DMS79 (cell line): ENCODE data around the gene MAP2K2.

ENCODE experiments used
- DNase-seq: peaks from one replicate; lab custom pipeline; 2025; lab: John Stamatoyannopoulos, UW

The MAP2K2 gene

DNA sequence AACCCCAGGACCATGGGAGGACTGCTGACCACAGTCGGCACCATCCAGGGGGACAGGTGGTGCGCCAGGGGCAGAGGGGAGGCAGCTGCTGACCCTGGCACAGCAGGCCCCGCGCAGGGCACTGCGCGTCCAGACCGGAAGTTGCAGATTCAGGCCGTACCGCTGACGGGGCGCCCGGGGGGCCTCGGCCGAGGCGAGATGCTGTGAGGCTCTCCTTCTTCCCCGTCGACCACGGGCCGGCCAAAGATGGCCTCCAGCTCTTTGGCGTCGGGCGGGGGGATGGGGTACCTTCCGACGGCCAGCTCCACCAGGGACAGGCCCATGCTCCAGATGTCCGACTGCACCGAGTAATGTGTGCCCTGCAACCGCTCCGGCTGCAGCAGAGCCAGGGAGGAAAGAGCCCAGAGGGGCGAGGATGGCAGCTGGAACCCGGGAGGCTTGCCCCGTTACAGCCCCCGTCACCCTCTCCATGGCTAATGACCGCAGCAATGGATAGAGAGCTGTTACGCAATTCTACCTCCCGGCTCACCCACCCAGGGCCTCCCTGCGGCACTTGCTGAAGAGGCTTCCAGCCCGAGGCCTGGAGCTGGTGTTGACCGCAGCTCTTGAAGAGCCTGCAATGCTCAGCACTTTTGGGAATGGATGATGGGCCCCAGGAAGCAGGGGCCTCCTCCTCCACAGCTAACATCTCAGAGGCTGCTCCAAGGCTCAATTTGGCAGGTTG is 24.7 kb downstream of the MAP2K2 start:
- DNase-seq = peak; percentile 21

DNA sequence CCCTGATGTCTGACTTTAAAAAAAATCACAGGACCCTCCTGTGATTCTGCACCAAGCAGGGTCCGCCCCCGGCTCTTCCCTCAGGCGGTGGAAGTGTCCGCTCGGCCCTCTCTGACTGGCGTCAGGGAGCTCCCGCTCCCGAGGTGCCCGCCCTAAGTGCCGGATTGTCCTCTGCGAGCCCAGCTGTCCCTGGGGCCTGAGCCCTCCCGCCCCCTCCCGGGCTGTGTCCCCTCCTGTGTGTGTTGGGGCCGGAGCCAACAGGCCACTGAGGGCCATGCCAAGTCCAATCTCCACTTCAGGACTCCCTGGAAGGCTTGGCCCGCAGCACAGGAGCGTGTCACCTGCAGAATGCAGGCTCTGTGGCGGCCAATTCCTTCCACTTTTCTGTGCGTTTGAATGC is 25.4 kb downstream of the MAP2K2 start:
- no peak for DNase-seq

DNA sequence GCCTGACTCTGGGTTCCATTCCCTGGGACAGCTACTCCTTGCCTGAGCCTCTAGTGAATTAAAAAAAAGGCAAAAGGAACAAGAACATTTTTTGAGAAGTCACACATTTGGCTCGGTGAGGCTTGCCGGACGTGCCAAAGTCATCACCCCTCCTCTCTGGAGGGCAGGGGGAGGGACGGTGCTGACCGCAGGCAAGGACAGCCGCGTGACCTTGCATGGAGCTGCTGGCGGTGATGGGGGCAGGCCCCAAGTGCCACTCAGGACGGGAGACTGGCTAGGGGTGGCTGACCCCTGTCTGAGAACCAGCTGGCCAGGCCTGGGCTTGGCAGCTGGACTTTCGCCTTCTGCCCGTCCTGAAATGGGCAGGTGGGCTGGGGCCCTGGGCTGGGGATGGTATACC is 26.4 kb downstream of the MAP2K2 start:
- DNase-seq = no peak

DNA sequence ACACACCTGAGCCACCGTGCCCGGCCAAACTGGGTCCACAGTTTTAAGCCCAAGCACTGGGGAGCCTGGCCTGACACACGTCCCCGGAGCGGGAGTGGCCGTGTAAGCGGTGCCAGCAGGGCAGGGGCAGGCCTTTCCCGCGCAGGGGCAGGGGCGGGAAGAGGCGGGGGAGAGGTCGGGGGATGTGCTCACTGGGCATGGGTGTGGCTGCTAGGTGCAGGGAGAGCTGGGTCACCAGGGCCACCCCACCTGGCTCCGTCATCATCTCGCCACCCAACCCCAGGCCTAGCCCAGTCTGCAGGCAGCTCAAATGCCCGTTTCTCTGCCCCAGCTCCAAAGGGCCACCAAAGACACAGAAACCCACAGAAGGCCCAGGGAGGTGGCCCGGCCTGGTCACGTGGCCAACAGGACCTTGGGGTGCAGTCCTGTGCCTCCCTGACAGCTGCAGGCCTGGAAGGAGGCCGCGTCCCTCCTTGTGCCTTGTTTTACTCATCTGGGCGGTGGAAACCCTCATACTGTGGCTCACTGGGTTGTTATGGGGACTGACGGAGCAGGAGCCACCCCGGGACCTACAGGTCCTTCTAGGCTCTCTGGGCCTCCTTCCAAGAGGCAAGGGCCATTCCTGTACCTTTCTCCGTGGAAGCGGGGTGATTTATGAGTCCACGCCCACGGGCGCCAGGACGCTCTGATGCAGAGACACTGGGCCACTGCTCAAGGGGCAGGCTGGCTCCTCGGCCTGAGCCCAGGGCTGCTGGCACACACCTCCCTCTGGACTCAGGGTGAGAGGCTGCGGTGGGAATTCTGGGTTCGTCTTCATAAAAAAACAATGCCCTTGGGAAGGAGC is 27.7 kb downstream of the MAP2K2 start:
- DNase-seq = no peak

DNA sequence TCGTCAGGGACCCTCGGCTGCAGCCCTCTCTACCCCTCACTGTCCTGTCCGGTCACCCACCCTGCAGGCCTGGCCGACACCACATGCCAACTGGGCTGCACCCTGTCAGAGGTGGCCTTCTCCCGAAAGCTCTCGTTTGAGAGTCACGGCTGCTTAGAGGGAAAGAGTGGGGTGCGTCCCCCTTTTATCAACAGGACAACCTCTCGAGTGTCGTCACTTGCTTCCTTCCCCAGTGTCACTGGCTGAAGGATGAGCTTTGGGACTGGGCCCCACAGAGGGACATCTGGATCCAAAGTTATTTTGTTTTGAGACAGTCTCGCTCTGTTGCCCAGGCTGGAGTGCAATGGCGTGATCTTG is 28.5 kb downstream of the MAP2K2 start:
- DNase-seq = no peak

DNA sequence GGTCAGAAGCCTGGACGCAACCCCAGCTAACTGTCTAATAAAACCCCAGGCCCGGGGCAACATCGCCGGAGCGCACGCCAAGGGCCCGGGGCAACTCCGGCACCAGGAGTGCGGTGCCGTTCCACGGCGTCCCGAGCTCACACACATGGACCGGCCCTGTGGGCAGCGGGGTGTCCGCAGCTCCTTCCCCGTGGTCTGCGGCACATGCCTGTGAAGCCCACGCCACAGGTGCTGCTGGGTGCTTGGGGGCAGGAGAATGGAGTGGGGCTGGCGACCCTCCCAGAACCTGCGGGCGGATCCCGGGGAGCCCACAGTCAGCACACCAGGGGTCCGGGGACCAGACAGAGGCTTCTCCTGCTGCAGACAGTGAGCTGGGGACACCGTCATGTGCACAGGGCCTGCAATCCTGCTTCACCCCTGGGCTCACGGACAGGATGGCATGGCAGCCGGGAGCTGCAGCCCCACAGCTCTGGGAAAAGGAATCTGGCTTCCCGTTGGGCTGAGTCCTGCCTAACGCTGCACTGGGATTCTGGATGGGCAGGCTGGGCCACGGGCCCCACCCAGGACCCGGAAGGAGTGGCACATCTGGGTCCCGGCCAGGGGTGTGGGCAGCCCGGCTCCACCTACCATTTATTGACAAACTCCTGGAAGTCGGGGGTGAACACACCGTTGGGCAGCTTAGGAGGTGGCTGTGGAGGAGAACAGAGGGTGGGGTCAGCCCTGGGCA is 29.0 kb downstream of the MAP2K2 start:
- no peak for DNase-seq

DNA sequence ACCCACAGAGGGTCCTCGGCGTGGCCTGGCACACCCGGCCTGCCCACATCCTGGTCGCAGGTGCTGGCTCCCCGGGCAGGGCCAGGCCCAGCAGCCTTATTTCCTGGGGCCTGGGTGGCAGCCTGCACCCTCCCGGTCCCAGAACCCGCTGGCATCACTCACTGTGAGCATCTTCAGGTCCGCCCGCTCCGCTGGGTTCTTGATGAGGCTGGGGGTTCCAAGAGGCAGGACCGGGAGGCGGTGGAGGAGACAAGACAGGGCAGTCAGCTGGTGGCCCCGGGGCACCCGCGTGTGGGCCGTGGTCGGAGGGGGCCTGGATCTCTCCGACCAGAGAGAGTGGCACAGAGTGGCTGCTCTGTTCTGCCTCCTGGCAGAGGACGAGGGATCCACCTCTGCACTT is 29.6 kb downstream of the MAP2K2 start:
- DNase-seq = no peak

DNA sequence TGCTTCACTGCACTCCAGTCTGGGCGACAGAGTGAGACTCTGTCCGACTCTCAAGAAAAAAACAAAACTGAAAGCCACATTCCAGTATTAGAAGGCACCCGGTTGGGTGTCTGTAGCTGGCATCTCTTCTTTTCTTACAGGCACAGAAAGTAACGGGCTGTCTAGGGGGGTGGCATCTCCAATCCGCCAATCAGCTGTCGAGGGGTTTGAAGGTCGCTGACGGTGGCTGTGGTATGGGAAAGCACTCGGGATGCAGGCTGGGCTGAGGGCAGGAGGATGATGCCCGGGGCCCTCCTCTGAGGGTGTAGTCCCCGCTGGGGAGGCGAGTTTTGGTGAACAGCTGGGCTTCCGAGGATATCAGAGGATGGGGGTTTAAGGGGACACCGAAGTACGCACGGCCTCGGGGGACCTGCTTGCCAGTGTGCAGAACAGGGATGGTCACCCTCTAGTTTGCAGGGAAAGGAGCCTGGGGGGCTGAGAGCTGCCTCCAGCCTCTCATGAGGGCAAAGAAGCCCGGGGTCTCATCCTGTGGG is 30.2 kb downstream of the MAP2K2 start:
- no peak for DNase-seq

DNA sequence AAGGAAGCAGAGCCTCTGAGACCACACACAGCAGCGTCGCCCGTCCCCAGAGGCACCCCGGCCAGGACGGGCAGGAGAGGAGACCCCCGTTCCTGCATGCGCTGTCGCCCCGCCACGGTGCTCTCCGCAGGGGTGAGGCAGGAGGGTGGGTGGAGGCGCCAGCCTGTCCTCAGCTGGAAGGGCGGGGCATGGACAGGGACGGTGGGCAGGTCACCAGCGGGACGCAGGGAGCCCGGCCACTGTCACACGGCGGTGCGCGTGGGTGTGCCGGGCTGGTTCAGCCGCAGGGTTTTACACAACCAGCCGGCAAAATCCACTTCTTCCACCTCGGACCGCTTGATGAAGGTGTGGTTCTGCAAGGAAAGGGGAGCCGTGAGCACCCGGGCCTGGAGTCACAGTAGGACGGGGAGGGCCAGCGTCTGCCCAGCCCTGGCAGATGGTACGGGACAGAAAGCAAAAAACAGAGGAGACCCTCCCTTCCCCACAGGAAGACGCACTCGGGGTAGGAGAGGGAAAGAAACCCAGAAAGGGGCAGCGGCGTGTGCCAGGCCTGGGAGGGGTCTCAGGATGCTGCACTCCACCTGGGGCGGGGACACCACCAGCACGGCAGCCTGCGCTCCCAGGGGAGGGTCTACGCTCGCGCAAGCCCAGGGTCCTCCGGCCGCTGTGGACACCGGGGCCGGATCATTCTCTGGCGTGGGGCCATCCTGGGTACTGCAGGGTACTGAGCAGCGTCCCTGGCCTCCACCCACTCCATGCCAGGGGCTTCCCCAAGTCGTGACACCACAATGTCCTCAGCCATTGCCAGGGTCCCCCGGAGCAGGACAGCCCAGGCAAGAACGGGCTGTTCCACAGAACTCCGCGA is 33.3 kb downstream of the MAP2K2 start:
- no peak for DNase-seq

DNA sequence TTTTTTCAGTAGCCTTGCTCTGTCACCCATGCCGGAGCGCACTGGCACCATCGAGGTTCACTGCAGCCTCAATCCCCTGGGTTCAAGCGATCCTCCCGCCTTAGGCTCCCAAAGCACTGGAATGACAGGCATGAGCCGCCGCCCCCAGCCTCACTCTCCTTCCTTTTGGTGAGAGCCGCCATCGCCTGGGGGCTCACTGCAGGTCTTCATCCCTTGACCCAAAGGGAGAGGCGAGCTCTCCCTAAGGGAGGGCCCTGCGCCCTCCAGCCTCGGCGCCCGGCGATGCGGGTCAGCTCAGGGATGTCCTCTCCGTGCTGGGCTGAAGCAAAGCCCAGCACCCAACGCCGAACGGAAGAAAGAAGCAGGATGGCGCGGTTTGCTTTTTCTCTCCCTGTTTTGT is 34.0 kb downstream of the MAP2K2 start:
- DNase-seq = no peak

DNA sequence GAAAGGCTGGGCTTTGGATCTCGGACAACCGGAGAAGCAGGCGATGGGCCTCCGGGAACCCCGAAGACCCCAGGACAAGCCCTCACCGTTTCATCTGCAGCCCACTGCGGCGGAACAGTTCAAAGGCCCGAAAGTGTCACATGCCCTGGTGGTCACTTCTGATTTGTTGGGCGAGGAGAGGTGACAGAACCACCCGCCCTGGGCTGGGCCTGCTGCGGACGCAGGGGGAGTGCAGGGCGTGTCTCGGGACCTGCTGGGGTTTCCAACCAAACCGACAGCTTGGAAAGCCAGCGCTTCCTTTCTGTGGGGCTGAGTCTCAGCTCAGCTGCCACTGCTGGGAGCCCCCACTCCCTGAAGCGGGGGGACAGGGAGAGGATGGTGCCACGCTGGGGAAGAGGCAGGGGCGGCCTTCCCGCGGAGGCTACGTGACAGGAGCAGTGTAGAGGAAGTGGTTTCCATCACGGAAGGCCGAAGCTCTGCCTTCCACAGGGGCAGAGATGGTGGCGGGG is 34.5 kb downstream of the MAP2K2 start:
- DNase-seq = no peak

DNA sequence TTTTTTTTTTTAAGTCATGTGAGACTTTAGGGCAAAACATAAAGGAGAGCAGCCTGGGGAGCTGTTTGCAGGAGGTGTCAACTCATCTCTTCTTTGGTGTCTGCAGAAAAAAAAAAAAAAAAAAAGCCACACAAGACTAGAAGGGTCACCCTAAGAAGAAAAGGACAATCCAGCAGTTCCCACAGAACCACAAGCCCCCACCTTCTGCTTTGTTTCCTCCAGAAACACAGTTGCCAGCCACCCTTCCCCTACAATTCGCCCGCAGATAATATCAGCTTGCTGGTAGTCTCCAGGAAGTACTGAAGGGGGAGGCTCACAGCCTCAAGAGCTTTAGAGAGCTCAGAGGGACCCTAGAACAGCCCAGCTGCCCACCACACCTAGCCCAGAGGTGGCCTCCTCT is 34.9 kb downstream of the MAP2K2 start:
- no peak for DNase-seq

DNA sequence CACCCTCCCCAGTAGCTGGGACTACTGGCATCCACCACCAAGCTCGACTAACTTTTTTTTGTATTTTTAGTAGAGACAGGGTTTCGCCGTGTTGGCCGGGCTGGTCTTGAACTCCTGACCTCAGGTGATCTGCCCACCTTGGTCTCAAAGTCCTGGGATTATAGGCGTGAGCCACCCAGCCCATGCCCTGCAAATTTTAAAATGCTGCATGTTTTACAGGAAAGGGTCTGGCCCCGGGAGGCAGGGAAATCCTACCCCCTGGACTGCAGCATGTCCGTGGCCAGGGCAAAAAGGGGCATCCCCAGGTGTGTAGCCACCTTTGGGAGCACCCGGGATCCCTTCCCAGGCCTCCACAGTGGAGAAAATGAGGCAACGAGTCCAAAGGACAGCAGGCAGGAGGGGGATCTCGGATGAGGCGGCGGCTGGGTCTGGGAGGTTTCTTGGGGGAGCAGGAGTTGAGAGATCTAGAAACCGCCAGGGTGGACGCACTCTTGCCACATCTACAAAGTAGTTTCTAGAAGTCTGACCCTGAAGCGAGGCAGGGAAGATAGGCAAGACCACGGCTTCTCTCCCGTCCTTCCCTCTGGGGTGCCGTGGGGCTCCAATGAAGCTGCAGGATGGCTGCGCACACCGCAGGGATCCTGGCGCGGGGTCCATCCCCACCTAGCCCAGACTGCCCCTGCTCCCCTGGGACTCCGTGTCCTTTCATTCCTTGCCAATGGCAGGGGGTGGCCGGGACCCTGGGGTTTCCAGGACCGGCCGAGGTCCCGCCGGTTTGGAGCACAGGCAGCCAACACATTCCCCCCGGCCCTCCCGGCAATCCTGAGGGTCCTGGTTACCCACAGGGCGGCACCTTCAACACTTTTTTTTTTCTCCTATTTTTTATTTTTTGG is 35.9 kb downstream of the MAP2K2 start:
- DNase-seq = no peak

DNA sequence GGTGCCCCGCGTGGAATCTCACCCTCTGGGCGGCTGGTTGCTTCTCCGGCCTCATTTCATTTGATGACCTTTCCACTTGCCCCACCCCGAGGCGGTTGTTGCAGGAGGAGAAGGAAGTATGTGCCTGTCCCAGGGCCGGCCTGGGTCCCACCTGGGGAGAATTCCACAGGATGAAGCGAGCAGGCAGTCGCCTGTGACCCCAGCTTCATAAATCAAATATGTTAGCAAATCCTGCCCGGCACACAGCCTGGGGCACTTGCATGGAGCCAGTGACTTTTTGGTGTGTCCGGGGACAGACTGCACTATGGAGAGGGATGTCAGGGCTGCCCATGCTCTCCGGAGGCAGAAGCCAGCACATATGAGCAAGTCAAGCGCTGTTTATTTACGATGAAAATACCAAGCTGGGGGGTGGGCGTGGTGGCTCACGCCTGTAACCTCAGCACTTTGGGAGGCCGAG is 37.5 kb downstream of the MAP2K2 start:
- no peak for DNase-seq

DNA sequence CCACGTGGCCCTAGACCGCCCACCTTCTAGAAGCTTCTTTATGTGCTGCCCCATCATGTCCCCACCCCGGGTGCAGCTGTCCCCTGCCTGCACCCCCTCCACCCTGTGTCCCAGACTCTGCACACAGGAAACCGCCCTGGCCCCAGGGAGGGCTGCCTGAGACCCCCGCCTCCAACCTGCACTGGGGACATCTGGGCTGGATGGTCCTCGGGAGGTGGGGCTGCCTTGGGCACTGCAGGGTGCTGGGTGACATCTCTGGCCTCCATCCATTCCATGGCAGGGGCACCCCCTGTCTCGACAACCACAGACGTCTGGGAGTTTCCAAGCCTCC is 39.4 kb downstream of the MAP2K2 start:
- DNase-seq = no peak

DNA sequence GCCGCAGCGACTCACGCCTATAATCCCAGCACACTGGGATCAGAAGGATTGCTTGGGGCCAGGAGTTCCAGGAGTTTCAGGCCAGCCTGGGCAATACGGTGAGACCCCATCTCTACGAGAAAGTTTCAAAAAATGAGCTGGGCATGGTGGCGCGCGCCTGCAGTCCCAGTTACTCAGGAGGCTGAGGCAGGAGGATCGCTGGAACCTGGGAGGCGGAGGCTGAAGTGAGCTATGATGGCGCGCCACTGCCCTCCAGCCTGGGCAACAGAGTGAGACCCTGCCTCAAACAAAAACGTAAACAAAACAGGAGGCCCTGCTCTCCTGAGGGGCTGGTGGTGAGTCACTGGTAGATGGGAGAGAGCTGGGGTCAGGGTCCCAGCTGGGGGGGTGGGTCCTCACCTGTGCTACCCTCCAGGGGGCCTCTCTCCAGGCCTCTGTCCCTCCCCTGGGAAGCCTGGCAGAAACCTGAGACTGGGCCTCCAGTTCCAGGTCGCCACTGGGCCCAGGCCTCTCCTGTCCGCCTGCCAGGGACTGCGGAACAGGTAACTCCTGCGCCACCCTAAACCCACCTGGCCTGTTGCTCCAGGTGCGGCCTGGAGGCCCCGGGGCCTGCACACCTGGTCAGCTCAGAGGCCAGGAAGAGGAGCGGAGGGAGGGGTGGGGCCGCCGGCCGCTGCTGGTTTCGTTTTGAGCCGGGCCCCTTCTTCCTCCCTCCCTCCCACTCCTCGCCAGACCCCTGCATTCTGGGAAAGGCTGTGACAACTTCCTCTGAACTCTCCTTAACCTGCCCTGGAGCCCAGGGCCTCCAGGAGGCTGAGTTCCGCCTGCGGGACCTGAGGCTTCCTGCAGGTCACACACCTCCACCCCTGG is 40.0 kb downstream of the MAP2K2 start:
- no peak for DNase-seq

DNA sequence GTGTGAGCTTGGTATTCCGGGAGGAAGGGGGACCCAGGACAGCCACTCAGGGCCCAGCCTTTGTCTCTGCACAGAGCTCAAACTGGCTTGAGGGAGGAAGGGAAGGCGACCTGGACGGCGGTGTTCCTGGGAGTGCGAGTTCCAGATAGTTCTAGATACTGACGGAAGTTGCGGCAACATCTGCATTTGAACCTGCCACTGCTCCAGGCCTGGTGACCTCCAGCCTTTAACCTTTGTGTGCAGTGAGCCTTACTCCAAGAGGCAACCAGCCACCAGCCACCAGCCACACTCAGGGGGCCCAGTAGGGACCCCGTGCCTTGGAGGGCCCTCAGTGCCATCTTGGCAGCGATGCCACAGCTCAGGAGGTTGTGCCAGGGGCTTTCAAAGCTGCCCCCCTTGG is 41.8 kb downstream of the MAP2K2 start:
- DNase-seq = no peak

DNA sequence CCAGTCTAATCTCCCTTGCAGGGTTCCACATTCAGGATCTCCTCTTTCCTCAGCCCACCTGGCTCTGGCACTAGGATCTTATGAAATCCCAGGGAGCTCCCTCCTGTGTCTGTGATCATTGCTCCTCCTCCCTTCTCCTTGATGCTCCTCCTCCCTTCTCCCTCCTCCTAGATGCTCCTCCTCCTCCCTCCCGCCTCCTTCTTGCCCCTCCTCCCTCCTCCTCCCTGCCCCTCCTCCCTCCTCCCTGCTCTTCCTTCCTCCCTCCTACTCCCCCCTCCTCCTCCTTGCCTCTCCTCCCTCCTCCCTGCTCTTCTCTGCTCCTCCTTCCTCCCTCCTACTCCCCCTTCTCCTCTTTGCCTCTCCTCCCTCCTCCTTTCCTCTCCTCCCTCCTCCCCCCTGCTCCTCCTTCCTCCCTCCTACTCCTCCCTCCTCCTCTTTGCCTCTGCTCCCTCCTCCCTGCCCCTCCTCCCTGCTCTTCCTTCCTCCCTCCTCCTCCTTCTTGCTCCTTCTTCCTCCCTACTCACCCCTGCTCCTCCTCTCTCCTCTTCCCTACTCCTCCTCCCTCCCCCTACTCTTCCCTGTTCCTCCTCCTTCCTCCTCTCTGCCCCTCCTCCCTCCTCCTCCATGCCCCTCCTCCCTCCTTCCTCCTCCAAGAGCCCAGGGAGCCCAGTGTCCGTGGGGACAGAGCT is 42.3 kb downstream of the MAP2K2 start:
- DNase-seq = no peak

DNA sequence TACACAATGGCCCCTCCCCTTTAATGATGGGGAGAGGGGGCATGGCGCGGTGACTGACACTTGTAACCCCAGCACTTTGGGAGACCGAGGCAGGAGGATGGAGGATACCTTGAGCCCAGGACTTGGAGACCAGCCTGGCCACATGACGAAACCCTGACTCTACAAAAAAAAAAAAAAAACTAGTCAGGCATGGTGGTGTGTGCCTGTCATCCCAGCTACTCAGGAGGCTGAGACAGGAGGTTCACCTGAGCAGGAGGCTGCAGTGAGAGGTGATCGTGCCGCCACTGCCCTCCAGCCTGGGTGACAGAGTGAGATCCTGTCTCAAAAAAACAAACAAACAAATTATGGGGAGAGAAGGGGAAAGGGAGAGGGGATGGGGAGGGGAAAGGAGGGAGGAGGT is 43.4 kb downstream of the MAP2K2 start:
- no peak for DNase-seq
